Lower leg skin (tissue), 3 donors: ENCODE data around the gene CDC37.

Experiments
- CTCF ChIP-seq, 3 donors: fragments of 450-650 bp; IDR thresholded peaks; one replicate each; pipeline ENCODE4 v1.5.1; 2016; ENCODE audit warnings: antibody characterized with exemption in 3 of 3, mild to moderate bottlenecking in 3 of 3, moderate library complexity in 2 of 3
- POLR2A ChIP-seq, 2 donors: fragments of 450-650 bp; IDR thresholded peaks; one replicate each; pipeline ENCODE4 v1.6.1; 2016 to 2017; ENCODE audit warnings: antibody characterized with exemption in 2 of 2, mild to moderate bottlenecking in 1 of 2, moderate library complexity in 1 of 2

GRCh38 chr19:10403137-10404021 is at the start of gene CDC37:
- no peak for TF ChIP-seq CTCF (IDR thresholded peaks at IDR 0.05)
- no peak for TF ChIP-seq POLR2A (IDR thresholded peaks at IDR 0.05)
